B cell (primary cell): ENCODE measurements around the gene NOS2. TPM values are rescaled to one million over a fixed set of nuclear protein-coding genes. Genes with fewer than 3 reads are reported as not detected.

ENCODE experiments used
- ATAC-seq: fragments of 200-7000 bp; cut with Tn5 transposase; one replicate; pipeline ENCODE4 v1.10.0; 2021; ENCODE audit warnings: low read depth, mild to moderate bottlenecking, moderate number of reproducible peaks, moderate library complexity
- CTCF ChIA-PET: fragments of 350-600 bp; sonication (Branson Sonifier 250); formaldehyde crosslinking; loops from one replicate; lab custom pipeline; 2021; ENCODE audit warnings: antibody characterized with exemption, inconsistent platforms; lab: Charles Lee
- POLR2A ChIA-PET: fragments of 350-600 bp; sonication (Branson Sonifier 250); formaldehyde crosslinking; loops from one replicate; lab custom pipeline; 2021; ENCODE audit warnings: antibody characterized with exemption; lab: Charles Lee
- DNase-seq: peaks from one replicate; pipeline ENCODE4 v3.0.0; 2013
- H2AFZ ChIP-seq: 2 replicates; pipeline ENCODE4 v1.6.1; 2012; ENCODE audit warnings: mild to moderate bottlenecking, low read depth, low read length; ENCODE audit not compliant: insufficient read depth, poor library complexity, severe bottlenecking
- H3K27ac ChIP-seq, 2 donors: 1 replicate in 1 of 2; 2 replicates in 1 of 2; pipeline ENCODE4 v1.5.1; 2012 to 2013; ENCODE audit warnings: low read length in 2 of 2, mild to moderate bottlenecking in 2 of 2, moderate library complexity in 1 of 2
- H3K27me3 ChIP-seq, 4 experiments: fragments of 200-600 bp in 1 of 4; sonication (generic) in 1 of 4; replicated peaks in 1 of 4; 1 replicate in 2 of 4; 2 replicates in 2 of 4; pipeline versions ENCODE4 v1.6.1 to v1.7.0; 2013 to 2016; ENCODE audit warnings: low read length in 3 of 4, mild to moderate bottlenecking in 2 of 4, mixed read lengths in 1 of 4, moderate library complexity in 1 of 4; ENCODE audit not compliant: insufficient read depth in 4 of 4, control insufficient read depth in 3 of 4; ENCODE audit errors: control extremely low read depth in 1 of 4
- H3K36me3 ChIP-seq, 2 experiments: replicated peaks in 1 of 2; 1 replicate in 1 of 2; 2 replicates in 1 of 2; pipeline versions ENCODE4 v1.6.1 to v1.7.1; 2013; ENCODE audit warnings: low read length in 1 of 2; ENCODE audit not compliant: insufficient read depth in 2 of 2, control insufficient read depth in 1 of 2; ENCODE audit errors: control extremely low read depth in 1 of 2, extremely low read depth in 1 of 2
- H3K4me1 ChIP-seq, 2 donors: fragments of 200-600 bp in 1 of 2; sonication (generic) in 1 of 2; 1 replicate in 1 of 2; 2 replicates in 1 of 2; pipeline versions ENCODE4 v1.5.1 to v1.6.1; 2013 to 2017; ENCODE audit warnings: low read length in 2 of 2; ENCODE audit not compliant: control insufficient read depth in 2 of 2, insufficient read depth in 2 of 2
- H3K4me2 ChIP-seq: replicated peaks from 2 replicates; pipeline ENCODE3; 2012; ENCODE audit warnings: mild to moderate bottlenecking, low read depth, low read length; ENCODE audit not compliant: poor library complexity, severe bottlenecking
- H3K4me3 ChIP-seq, 5 experiments: fragments of 200-600 bp in 1 of 5; sonication (generic) in 1 of 5; 1 replicate in 3 of 5; 2 replicates in 2 of 5; pipeline versions ENCODE4 v1.5.1 to v1.7.0; 2011 to 2016; ENCODE audit warnings: low read length in 4 of 5, mild to moderate bottlenecking in 4 of 5, low read depth in 2 of 5, control low read depth in 1 of 5, moderate library complexity in 1 of 5; ENCODE audit not compliant: insufficient read depth in 1 of 5; ENCODE audit errors: control extremely low read depth in 1 of 5, extremely low read depth in 1 of 5
- H3K79me2 ChIP-seq: fragments of 200-600 bp; sonication (generic); one replicate; pipeline ENCODE4 v1.6.0; 2016; ENCODE audit warnings: low read length; ENCODE audit not compliant: control insufficient read depth, insufficient read depth
- H3K9ac ChIP-seq: fragments of 200-600 bp; sonication (generic); 2 replicates; pipeline ENCODE4 v1.6.1; 2017; ENCODE audit warnings: mild to moderate bottlenecking, low read length, moderate library complexity
- H3K9me3 ChIP-seq, 3 donors: one replicate each; pipeline versions ENCODE4 v1.6.1 to v1.7.1; 2013; ENCODE audit warnings: low read length in 2 of 3; ENCODE audit not compliant: control insufficient read depth in 2 of 3, insufficient read depth in 1 of 3; ENCODE audit errors: control extremely low read depth in 1 of 3
- H4K20me1 ChIP-seq: 2 replicates; pipeline ENCODE4 v1.6.0; 2012; ENCODE audit warnings: mild to moderate bottlenecking, low read length; ENCODE audit not compliant: insufficient read depth, control insufficient read depth, poor library complexity, severe bottlenecking
- H3K27ac Mint-ChIP-seq: one replicate; pipeline ENCODE4 v1.8.0; 2021; ENCODE audit warnings: mixed read lengths
- H3K27me3 Mint-ChIP-seq: one replicate; pipeline ENCODE4 v1.8.0; 2021; ENCODE audit warnings: mixed read lengths
- H3K4me1 Mint-ChIP-seq: one replicate; pipeline ENCODE4 v1.8.0; 2021; ENCODE audit warnings: mixed read lengths
- H3K4me3 Mint-ChIP-seq: one replicate; pipeline ENCODE4 v1.8.0; 2021; ENCODE audit warnings: mixed read lengths
- H3K9me3 Mint-ChIP-seq: one replicate; pipeline ENCODE4 v1.8.0; 2022; ENCODE audit warnings: mixed read lengths; ENCODE audit not compliant: insufficient read depth
- EZH2 ChIP-seq: IDR thresholded peaks from 2 replicates; pipeline ENCODE4 v1.6.1; 2012; ENCODE audit warnings: borderline replicate concordance, low read depth, mild to moderate bottlenecking, moderate library complexity, low read length; ENCODE audit not compliant: insufficient read depth, poor library complexity, severe bottlenecking
- WGBS: methylation state at CpG from one replicate; pipeline ENCODE4 v1.1.5; 2013; ENCODE audit warnings: missing lambda C conversion rate; ENCODE audit not compliant: insufficient coverage; 5-methylcytosine and 5-hydroxymethylcytosine counted together
- intact Hi-C: fragments of 100-400 bp; cut with micrococcal nuclease; formaldehyde crosslinking; loops from one replicate; pipeline ENCODE4 v1.10.0; 2022
- polyA plus RNA-seq: library from polyadenylated mRNA; depleted of rRNA; stranded (reverse); fragments of >200 nt; gene quantifications from 2 replicates; pipeline ENCODE4 v1.2.3, GENCODE V29; 2012
- total RNA-seq, 2 donors: library from RNA; stranded (reverse); fragments of 120-200 nt in 1 of 2; gene quantifications; 1 replicate in 1 of 2; 2 replicates in 1 of 2; pipeline versions ENCODE4 v1.2.3 to v1.2.4, GENCODE V29; 2013 to 2022
- TF ChIP-seq, protein P1 (sequence below): fragments of 200-600 bp; IDR thresholded peaks from one replicate; pipeline ENCODE4 v1.8.0; 2022; ENCODE audit warnings: antibody characterized with exemption, mild to moderate bottlenecking

The NOS2 gene
- total and polyA plus RNA-seq, 2 donors (not counting 1 experiment from before 2014, with no cell fraction given) = 0.12 TPM

GRCh38 chr17:27805520-27806146 lies 5.3 kb upstream of the NOS2 start:
- no peaks in the 10 kb centered on the region for H3K36me3 ChIP-seq
- peak; percentile 88 for DNase-seq
- H3K9me3 ChIP-seq = no peaks in the 10 kb centered on the region
- H3K9ac ChIP-seq = peak overlapping the region; percentile 60
- H3K9me3 Mint-ChIP-seq = no peaks in the 10 kb centered on the region
- peak; percentile 64 for ATAC-seq
- H3K4me3 Mint-ChIP-seq = peak overlapping the region; percentile 88
- peaks cover 38% of the 10 kb centered on the region for H3K4me1 Mint-ChIP-seq
- no peak for TF ChIP-seq EZH2
- TF ChIP-seq, protein P1, sequence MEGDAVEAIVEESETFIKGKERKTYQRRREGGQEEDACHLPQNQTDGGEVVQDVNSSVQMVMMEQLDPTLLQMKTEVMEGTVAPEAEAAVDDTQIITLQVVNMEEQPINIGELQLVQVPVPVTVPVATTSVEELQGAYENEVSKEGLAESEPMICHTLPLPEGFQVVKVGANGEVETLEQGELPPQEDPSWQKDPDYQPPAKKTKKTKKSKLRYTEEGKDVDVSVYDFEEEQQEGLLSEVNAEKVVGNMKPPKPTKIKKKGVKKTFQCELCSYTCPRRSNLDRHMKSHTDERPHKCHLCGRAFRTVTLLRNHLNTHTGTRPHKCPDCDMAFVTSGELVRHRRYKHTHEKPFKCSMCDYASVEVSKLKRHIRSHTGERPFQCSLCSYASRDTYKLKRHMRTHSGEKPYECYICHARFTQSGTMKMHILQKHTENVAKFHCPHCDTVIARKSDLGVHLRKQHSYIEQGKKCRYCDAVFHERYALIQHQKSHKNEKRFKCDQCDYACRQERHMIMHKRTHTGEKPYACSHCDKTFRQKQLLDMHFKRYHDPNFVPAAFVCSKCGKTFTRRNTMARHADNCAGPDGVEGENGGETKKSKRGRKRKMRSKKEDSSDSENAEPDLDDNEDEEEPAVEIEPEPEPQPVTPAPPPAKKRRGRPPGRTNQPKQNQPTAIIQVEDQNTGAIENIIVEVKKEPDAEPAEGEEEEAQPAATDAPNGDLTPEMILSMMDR = peak; percentile 93
- CTCF ChIA-PET = interaction anchor here (0.8 to 7.6 kb wide), 37 partner anchors 9 to 611 kb away, joined by 3 to 252 read pairs (median 5); partner anchors contain the start of genes IFT20, LYRM9 and TNFAIP1
- no peaks in the 10 kb centered on the region for H3K27me3 ChIP-seq
- peak overlapping the region; percentile 97 for H3K27ac Mint-ChIP-seq
- intact Hi-C loops = loop anchor here (1.0 to 5.0 kb wide), 3 partner anchors 75 to 142 kb away; partner anchors contain the start of gene LYRM9
- POLR2A ChIA-PET = interaction anchor here (1.0 to 2.3 kb wide), 3 partner anchors 74 to 530 kb away, joined by 3 to 9 read pairs (median 4); partner anchors contain the start of genes IFT20 and LYRM9
- WGBS = 0% methylated on average over 11 of the region's 14 CpGs
- H3K4me1 ChIP-seq = peaks cover 26 to 46% of the 10 kb centered on the region in 2 donors
- peaks cover 2% of the 10 kb centered on the region for H3K27me3 Mint-ChIP-seq
- peak overlapping the region; percentile 86 for H2AFZ ChIP-seq
- no peaks in the 10 kb centered on the region for H4K20me1 ChIP-seq
- peak overlapping the region; percentile 84 for H3K4me2 ChIP-seq
- peak overlapping the region; percentile 58 to 78 for H3K27ac ChIP-seq
- H3K4me3 ChIP-seq = peak overlapping the region; percentile 33 to 60 (median 48)
- no peaks in the 10 kb centered on the region for H3K79me2 ChIP-seq

DNA sequence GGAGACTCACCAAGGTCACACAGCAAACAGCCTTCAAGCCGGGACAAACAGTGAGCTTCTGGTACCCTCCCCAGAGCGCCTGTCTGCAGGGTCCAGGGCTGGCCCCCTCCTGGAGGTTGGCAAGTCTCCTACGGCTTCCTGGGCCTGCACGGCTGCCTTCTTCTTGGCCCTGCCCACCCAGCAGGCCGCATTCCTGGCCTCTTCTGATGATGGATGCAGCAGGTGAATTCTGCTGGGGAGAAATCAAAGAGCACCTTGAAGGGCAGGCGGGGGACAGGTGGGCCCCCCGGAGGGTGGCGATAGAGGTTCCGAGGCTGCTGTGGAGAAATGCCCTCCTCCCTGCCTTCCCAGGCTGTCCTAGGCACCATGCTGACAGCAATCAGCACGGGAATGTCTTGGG lies 3.8 kb upstream of the NOS2 start:
- no peaks in the 10 kb centered on the region for H4K20me1 ChIP-seq
- H3K27ac ChIP-seq = no peak overlapping the region
- ATAC-seq (no peak), DNase-seq (no peak)
- no peak overlapping the region for H2AFZ ChIP-seq
- H3K4me1 ChIP-seq = peaks cover 26 to 39% of the 10 kb centered on the region in 2 donors
- WGBS = 95% methylated on average over 8 of the region's 10 CpGs
- H3K27me3 Mint-ChIP-seq = peaks cover 12% of the 10 kb centered on the region
- intact Hi-C loops = no loop called here
- no peaks in the 10 kb centered on the region for H3K9me3 Mint-ChIP-seq
- H3K27me3 ChIP-seq = peaks cover 0 to 3% (median 0%) of the 10 kb centered on the region in 4 experiments
- no peaks in the 10 kb centered on the region for H3K79me2 ChIP-seq
- H3K4me3 ChIP-seq = no peak overlapping the region
- POLR2A ChIA-PET = no interaction called here
- CTCF ChIA-PET = interaction anchor here (1.5 to 7.6 kb wide), 9 partner anchors 44 to 613 kb away, joined by 4 to 252 read pairs (median 30); partner anchors contain the start of gene LYRM9
- no peaks in the 10 kb centered on the region for H3K9me3 ChIP-seq
- no peak overlapping the region for H3K4me3 Mint-ChIP-seq
- H3K4me1 Mint-ChIP-seq = peaks cover 31% of the 10 kb centered on the region
- no peak overlapping the region for H3K9ac ChIP-seq
- H3K4me2 ChIP-seq = no peak overlapping the region
- no peak overlapping the region for H3K27ac Mint-ChIP-seq
- TF ChIP-seq, protein P1 = no peak
- no peak for TF ChIP-seq EZH2
- no peaks in the 10 kb centered on the region for H3K36me3 ChIP-seq
